GM21515 (cell line): ENCODE data around the gene MORN5.

Experiments used
- ATAC-seq: cut with Tn5 transposase; IDR thresholded peaks from one replicate; pipeline ENCODE4 v1.9.1; 2021; ENCODE audit not compliant: unreplicated experiment

MORN5 gene

DNA sequence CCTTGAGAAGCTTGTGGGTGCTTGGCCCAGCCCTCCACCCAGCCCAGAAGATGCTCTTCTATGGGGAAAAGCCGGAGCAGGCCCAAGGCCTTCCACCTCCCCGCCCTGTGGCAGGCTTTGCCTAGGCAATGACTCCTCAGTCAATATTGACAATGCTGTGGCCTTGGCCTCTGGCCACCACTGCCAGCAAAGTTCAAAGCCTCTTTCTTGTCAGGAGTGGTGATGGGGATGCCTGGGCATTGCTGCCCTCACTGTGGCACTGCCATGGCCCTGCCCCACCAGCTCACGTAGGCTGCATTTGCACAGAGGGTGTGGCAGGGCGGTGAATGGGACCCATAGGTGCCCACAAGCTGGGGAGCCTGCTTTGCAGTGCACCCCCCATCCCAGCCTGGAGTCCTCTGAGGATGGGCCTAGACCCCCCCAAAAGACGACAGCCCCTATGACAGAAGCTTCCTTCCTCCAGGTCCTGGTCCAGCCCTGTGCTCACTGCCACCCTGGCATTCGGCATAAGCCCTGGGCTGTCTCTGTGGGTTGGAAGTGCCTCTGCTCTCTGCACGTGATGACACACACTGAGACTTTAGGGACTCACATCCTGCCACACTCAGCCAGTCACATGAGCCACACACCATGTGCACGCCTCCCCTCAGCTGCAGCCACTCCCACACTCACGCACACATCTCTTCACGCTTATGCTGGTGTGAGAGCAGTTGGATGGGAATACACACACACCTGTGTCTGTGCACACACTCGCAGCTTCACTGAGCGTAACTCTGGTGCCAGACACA, 31.1 kb downstream of the MORN5 start:
- ATAC-seq, result no peak

GRCh38 chr9:122191584-122191983, 31.9 kb downstream of the MORN5 start:
- no peak for ATAC-seq

DNA sequence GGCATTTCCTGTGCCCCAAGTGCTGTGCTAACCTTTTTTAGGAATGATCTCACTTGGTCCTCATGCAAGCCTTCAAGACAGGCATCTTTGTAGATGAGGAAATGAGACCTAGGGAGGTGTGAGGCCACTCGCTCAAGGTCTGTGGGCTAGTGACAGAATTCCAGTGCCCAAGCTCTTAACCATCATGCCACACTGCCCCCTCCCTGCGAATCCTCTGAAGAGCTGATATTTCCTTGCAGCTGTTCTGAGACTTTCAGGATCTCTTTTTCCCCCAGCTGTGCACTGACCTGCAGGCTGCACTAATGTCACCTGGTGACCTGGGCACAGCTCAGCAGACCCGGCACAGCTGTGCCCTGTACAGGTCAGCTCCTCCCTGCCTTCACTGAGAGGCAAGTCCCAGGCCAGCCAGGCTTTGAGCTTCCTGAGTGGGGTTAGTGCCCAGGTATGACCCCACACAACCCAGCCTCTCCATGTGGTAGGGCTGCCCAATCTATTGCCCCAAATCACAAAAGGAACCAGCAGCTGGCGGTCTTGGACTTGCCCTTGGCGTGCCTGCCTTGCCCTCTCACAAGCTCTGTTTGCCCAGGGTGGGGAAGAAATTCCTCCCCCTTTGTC, 32.7 kb downstream of the MORN5 start:
- no peak for ATAC-seq

DNA sequence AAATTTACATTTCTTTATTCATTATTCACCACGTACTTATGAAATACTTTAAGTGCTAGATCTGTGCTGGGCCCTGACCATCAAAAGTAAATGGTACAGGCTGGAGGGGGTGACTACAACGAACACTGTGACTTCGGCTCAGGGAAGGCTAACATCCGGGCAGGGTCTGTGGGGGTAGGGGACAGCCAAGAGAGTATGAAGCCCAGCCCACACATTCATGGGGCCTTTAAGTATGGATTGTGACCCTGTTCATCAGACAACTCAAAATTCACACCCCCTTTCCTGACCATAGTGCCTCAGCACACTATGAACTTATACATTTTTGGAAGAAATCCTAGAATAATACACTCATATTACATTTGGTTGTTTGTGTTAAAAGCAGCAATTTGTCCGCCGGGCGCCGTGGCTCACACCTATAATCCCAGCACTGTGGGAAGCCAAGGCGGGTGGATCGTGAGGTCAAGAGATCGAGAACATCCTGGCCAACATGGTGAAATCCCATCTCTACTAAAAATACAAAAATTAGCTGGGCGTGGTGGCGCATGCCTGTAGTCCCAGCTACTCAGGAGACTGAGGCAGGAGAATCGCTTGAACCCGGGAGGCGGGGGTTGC, 33.3 kb downstream of the MORN5 start:
- ATAC-seq, result no peak

DNA sequence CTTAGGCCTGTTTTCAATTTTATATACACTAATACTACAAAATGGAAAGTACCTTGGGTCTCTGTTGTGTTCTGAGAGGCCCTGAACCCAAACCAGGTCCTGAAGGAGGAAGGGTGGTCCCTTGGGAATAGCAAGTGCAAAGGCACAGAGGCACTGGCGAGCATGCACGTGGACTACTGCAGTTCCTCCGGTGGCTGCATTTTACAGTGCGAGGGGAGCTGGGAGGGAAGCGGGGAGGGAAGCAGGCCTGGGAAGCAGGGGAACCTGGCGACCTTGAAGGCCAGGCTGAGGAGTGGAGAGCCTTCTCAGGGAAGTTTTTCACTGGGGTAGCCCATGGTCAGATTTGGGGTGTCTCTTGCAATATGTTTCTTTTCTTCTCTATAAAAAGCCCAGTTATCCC, 33.9 kb downstream of the MORN5 start:
- ATAC-seq, result no peak

DNA sequence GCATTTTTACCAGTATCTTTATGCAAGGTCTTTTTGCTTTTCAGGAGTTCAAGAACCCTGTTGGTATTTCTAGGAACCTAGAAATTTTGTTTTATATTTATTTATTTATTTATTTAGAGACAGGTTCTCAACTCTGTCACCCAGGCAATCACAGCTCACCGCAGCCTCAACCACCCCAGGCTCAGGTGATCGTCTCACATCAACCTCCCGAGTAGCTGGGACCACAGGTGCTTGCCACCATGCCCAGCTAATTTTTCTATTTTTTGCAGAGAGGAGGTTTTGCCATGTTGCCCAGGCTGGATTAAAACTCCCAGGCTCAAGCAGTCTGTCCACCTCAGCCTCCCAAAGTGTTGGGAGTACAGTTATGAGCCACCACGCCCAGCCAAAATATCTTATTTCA, 36.2 kb downstream of the MORN5 start:
- ATAC-seq, result no peak

DNA sequence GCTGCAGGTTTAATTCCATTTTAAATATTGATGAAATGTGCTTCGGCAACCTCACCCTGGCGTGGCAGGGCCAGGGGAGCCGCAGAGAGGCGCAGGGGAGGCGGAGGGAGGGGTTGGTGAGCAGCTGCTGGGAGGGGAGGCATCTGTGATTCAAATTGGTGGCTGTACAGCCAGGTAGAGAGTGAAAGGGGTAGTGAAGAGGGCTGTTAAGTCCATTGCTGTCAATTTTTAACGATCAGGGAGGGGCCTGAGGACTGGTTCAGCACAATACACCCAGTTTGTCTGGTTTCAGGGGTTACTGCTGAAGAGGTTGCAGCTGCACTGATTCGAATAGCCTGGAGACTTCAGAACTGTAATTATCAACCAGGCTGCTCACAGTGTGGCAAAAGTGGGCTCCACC, 37.7 kb downstream of the MORN5 start:
- ATAC-seq, result no peak

GRCh38 chr9:122197882-122198281, 38.2 kb downstream of the MORN5 start:
- ATAC-seq, result no peak

GRCh38 chr9:122200960-122201595, 41.4 kb downstream of the MORN5 start:
- no peak for ATAC-seq

DNA sequence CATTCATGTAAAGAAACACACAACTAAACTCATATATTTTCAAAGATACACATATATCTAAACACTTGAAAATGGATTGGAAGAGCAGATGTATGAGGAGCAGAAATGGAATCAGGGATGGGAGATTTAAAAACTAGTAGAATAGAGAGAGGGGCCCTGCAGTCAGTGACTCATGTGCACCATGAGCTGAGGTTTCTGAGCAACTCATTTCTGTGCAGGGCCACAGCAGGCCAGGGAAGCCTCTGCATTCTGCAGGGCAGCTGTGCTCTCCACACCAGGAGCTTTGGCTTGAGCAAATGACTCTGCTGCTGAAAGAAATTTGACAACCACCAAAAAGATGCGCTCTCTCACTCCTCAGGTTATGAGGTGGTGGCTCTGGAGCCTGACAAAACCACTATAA, 41.9 kb downstream of the MORN5 start:
- no peak for ATAC-seq

DNA sequence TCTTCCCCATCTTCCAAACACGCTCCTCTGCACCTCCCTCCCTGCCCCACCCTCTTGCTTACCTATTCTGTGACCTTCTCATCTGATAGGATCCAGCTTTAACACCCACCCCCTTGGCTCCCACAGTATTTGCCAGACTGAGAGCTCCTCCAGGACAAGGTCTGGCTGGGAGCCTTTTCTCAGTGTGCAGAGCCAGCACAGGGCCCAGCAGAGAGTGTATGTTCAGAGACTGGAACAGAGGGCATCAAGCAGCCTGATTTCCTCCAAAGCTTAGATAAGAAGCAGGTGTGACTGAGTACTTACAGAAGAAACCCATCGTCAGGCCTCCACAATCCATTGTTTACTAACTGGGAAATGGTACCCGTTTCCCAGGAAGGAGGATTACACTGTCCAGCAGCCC, 42.4 kb downstream of the MORN5 start:
- no peak for ATAC-seq

DNA sequence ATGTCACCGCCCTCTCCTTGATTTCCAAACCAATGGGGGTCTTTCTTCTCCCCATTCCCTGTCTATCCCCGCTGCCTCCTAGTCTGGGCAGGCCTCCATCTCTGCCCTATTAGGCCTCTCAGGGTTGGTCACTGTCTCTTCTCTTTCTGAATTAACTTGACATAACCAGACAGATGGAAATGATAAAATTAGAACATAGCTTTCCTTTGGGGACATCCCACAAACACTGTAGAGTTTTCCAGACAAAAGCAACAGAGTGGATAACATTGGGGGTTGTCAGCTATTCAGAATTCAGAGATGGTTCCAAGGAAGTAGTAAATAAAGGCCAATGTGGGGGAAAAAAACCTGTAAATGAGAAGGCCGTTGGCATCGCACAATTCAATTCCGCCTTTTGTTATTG, 44.3 kb downstream of the MORN5 start:
- ATAC-seq, result no peak

GRCh38 chr9:122204491-122204890, 44.8 kb downstream of the MORN5 start:
- no peak for ATAC-seq

GRCh38 chr9:122205176-122205575, 45.5 kb downstream of the MORN5 start:
- ATAC-seq, result no peak

GRCh38 chr9:122206118-122207046, 46.7 kb downstream of the MORN5 start:
- no peak for ATAC-seq

DNA sequence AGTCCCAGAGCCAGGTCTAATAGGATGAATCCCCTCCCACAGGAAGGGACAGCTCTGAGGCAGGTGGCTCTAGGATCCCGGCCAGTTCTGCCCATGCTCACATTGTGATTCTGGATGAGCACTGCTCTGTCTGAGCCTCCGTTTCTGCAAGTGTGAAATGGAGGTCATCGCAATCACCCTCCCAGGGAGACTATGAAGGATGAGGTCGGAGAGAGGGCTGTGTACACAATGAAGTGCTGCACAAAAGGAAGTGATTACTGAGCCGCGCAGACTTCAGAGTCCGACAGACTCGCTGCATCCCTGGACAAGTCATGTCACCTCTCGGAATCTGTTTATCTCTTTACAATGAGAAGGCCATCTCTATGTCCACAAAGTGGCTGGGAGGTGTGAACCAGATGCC, 47.4 kb downstream of the MORN5 start:
- no peak for ATAC-seq

DNA sequence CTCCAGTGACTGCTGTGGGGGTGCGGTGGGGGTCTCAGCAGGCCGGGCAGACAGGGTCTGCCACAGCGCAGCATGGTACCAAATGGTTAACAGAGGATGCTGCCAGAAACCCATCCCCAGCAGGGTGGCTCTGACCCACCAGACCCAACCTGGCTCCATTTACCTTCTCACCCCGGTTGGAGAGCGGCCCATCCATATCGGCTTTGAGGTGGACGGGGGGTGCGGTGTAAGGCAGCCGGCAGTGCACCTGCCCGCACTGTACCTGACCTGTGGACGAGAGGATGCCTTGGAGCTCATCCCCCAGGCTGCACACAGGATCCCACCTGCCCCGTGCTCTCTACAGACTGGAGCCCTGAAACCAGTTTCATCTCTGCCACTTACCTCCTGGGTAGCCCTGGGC, 49.7 kb downstream of the MORN5 start:
- no peak for ATAC-seq

DNA sequence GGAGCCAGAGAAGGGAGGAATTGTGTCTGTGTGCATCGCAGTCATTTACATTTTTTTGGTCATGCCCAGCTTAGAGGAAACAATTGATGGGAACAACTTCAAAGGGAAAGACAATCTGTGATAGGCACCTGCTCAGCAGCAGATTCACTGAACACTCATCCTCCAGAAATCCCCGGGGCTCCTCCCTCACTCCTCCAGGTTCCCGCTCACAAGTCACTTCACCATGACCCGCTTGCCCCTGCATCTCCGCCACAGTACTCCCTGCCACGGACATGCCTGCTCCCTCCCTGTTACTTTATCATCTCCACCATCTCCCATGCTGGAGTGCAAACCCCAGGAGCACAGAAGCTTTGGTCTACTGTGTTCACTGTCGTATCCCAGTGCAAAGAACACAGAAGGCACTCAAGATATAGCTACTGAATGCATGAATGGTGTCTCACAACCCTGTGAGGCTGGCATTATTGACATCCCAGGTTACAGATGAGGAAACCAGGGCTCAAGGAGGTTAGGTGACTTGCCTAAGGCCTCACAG, 52.8 kb downstream of the MORN5 start:
- no peak for ATAC-seq

DNA sequence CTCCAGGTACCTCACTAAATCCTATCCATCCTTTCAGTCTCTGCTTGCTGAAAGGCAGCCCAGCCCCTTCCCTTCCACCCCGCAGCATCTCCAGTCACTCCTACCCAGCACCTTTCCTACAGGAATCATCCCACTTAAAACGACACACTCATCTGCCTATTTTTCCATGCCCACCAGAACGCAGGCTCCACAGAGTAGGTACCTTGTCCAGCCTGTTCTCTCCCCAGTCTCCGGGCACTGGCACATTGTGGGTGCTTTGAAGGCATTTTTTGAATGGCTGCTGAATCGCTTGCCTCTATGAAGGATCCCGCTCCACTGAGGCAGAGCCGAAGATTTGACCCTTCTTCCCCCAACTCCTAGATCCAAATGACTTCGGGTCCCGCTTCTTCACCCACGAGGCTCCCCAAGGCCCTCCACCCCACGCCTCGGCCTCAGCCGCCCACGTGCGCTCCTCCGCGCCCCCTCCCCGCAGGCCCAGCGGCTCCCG, 53.4 kb downstream of the MORN5 start:
- no peak for ATAC-seq

GRCh38 chr9:122213589-122214413, 54.1 kb downstream of the MORN5 start:
- peak; percentile 49 for ATAC-seq
